SK-N-DZ (cell line): ENCODE measurements around the gene LGALS13.
"Not testable (repeated sequence)": the region's sequence is repeated elsewhere in the genome, so short reads cannot be mapped to it uniquely, and the experiment has no call there.

Experiments
- DNase-seq: peaks from one replicate; pipeline ENCODE4 v3.0.0-alpha.2; 2015; ENCODE audit warnings: low spot score
- small RNA-seq, 2 experiments: library from RNA; depleted of rRNA; stranded (forward); fragments of <200 nt; gene quantifications; one replicate each; pipeline ENCODE3, GENCODE V24; 2014

The LGALS13 gene

DNA sequence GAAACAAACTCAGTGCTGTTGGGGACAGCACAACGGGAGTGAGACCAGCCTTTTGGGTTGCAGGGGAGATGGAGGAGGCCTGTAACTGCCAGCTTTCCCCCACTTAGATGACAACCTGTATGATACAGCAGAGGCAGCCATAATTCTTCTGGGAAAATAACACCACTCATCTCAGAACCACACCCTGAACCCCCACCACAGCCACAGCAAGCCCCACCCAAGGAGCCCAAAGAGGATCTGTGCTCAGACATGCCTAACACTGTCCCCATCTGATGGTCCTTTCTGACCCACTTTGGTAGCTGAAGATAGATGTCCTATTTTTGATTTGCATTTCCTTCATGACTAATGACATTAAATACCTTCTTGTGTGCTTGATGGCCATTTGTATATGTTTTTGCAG, 15.4 kb downstream of the LGALS13 start:
- DNase-seq, result no peak

DNA sequence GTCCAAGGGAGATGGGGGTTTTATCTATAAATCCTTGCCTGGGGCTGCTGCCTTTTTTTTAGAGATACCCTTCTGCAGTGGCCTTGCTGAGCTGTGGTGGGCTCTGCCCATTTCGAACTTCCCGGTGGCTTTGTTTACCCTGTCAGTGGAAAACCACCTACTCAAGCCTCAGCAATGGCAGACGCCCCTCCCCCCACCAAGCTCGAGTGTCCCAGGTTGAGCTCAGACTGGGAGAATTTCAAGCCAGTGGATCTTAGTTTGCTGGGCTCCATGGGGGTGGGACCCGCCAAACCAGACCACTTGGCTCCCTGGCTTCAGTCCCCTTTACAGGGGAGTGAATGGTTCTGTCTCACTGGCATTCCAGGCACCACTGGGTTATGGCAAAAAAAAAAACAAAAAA, 21.6 kb downstream of the LGALS13 start:
- no peak for DNase-seq

DNA sequence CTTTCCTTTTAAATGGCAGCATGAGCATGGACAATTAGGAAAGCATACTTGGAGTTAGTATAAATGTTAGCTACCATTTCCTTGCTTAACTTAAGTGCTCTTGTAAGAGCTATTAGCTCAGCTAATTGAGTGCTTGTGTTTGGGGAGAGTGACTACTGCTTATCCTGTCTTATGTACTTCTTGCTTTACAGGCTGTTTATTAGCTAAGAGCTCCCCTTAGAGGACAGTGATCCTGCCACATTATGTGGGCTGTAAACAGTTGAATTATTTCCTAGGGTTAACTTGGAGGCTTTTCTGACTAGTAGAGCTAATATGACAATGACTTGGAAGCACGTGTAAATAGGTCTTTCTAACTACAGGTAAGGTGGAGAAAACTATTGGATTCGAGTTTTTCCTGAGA, 25.3 kb downstream of the LGALS13 start:
- DNase-seq, result not testable (repeated sequence)

DNA sequence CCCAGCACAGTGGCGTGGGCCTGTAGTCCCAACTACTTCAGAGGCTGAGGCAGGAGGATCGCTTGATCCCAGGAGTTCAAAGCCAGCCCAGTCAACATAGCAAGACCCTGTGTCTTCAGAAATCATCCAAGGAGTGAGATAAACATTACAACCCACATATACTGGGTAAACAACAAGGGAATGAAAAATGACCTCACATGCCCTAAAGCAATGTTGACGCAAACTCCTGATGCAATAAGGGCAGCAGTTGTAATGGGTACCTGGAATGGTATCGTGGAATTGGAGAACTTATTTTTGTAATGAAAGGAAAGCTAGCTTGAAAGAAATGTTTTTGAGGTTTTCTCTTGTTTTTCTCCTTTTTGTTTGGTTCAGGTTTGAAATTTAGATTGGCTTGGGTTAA, 28.9 kb downstream of the LGALS13 start:
- DNase-seq, result no peak

DNA sequence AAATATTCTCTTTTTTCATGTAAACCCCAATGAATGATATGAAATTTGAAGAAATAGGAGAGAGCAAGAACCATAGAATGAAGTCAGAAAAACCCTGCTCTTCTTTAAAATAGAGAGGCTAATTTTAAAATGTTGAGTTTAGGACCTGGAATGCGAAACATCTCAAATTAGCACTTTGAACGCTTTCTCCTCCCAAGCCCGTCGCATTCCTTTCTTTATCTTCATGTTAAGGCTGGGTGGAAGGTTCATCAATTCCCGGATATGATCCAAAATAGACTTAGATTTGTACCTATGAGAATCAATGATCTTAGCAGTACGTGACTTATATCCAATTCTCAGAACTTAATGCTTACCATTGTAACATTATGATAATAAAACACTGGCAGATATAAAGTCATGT, 29.3 kb downstream of the LGALS13 start:
- no peak for DNase-seq

DNA sequence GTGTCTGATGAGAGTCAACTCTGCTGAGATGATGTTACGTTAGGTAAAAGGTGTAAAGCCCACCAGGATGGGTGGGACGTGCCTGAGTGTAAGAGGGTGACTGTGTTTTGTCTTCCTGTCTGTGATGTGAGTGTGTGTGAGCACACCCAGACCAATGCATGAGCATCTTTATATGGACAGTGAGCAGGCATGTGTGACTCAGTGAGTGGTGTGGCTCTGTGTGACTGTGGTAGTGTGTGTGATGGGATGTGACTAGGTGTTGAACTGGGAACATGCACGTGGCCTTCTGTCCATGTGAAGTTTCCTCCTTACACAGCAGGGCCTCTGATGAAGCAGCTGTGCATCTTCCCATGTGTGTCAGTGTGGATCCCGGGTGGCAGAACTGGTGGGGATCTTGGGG, 35.6 kb downstream of the LGALS13 start:
- no peak for DNase-seq

DNA sequence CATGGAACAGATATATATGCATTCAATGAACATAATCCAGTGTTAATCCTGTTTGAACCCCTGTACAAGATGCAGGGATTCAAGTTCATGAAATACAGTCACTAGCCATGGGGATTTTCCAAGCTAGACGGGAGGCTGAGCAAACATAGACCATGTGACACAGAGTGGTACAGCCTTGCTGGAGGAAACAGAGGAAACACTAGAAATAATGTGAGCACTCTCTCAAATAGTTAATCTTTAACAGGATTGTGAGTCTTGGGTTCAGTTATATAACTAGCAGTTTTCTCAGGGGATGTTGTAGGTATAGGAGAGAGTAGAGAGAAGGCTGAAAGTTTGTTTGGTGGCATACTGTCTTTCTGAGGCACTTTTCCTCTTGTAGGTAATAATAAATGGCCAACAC, 39.4 kb downstream of the LGALS13 start:
- DNase-seq, result no peak

DNA sequence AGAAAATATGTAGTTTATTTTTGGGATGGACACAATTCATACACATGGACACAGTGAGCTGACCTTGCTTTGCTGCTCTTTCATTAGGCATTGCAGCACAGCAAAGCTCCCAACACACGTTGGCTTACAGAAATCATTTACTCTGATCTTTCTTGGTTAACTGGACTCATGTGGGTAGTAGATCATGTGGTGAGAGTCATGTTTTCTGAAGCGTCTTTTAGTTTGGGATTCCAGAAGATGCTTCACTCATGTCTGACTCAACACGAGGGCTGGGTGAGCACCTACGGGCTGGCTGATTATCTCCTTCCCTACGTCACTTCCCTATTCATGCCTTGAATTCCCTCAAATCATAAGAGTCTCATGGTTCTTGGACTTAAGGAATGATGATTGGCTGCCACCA, 41.3 kb downstream of the LGALS13 start:
- DNase-seq, result no peak

DNA sequence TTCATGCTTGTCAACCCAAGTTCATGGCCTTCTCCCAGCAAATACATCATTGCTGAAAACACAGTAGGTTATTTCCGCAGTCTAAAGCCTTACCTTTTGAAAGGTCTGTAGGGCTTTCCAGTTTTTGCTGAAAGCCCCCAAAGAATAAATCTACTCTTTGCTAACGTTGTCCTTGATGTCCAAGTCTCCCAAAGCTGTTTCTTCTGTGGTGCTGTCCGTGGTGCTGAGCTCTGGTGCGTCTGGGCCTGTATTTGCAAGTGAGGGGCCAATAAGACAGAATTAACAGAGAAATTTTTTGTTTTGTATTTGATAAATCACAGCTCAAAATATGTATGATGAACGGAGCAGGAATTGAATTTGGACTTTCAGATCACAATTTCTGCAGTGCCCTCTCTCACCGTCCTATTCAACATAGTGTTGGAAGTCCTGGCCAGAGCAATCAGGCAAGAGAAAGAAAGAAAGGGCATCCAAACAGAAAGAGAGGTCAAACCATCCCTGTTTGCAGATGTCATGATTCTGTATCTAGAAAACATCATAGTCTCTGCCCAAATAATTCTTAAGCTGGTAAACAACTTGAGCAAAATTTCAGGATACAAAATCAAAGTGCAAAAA, 43.6 kb downstream of the LGALS13 start:
- DNase-seq, result no peak

DNA sequence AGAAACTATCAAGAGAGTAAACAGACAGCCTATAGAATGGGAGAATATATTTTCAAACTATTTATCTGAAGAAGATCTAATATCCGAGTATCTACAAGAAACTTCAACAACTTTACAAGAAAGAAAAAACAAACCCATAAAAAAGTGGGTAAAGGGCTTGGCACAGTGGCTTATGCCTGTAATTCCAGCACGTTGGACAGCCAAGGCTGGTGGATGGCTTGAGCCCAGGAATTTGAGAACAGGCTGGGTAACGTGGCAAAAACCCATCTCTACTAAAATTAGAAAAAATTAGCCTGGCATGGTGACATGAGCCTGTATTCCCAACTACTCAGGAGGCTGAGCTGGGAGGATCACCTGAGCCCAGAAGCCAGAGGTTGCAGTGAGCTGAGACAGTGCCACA, 45.6 kb downstream of the LGALS13 start:
- DNase-seq, result no peak

DNA sequence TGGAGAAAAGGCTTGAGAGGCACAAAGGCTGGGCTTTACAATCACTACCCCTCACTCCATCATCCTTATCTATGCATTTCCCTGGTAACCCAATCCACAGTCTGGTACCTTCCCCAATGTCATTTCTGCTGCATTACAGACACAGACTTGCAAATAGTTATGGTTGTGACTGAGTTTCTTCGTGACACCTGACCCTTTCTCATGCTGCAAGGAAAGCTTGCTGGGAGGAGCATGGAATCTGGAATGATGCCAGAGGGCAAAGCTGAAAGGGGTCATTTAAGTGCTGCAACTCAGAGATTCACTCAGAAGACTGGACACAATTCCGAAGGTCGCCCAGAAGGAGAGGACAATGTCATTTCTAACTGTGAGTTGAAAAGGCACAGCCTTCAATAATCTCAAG, 53.3 kb downstream of the LGALS13 start, which contains the start of gene LGALS16:
LGALS16 (plus strand) TSS at position 301 of the 400 bp plus-strand sequence; CDS start at position 350, 49 bp downstream.
- DNase-seq, result no peak

Small RNA genes lying within 50 kb of the gene (small RNA-seq; reads per million reads assigned to genes)
- gene AC005176.2 (0 reads per million in 2 experiments), gene RPS29P24 (0 reads per million in 2 experiments), gene RPS29P25 (0 reads per million in 2 experiments), gene RPS29P26 (0 reads per million in 2 experiments), gene RPS29P30 (0 reads per million in 2 experiments)
